Measurements from ENCODE around the gene CDKL2.
A peak's percentile ranks its signal among the peaks of the same experiment; 100 is the strongest.

Gene CDKL2

GRCh38 chr4:75644095-75644494 lies 13.8 kb upstream of the CDKL2 start:
- H3K27ac ChIP-seq, result no peak overlapping the region
- no peak for DNase-seq (ENCODE audit: low read depth, low spot score)

- DNase-seq (ENCODE audit: low read depth, low spot score), result no peak
Measured at GRCh38 chr4:75643651-75644050, 13.3 kb upstream of the CDKL2 start.

GRCh38 chr4:75639124-75639695 lies 8.9 kb upstream of the CDKL2 start:
- no peak for DNase-seq (ENCODE audit: low read depth, low spot score)
- H3K27ac ChIP-seq, result no peak overlapping the region

More at GRCh38 chr4:75643651-75644050, 13.3 kb upstream of the CDKL2 start:
- H3K27ac ChIP-seq, result no peak overlapping the region

GRCh38 chr4:75637827-75638226 lies 7.5 kb upstream of the CDKL2 start:
- DNase-seq (ENCODE audit: low read depth, low spot score), result no peak
- no peak overlapping the region for H3K27ac ChIP-seq

- no peak overlapping the region for H3K27ac ChIP-seq
- no peak for DNase-seq (ENCODE audit: low read depth, low spot score)
Measured at GRCh38 chr4:75637176-75637575, 6.8 kb upstream of the CDKL2 start.

GRCh38 chr4:75634951-75635350 lies 4.6 kb upstream of the CDKL2 start:
- no peak overlapping the region for H3K27ac ChIP-seq
- DNase-seq (ENCODE audit: low read depth, low spot score), result no peak

- DNase-seq (ENCODE audit: low read depth, low spot score), result no peak
- H3K27ac ChIP-seq, result no peak overlapping the region
Measured at GRCh38 chr4:75634281-75634680, 4.0 kb upstream of the CDKL2 start.

- no peak overlapping the region for H3K27ac ChIP-seq
- peak; percentile 44 for DNase-seq (ENCODE audit: low read depth, low spot score)
Measured at GRCh38 chr4:75633846-75634245, 3.5 kb upstream of the CDKL2 start.

- no peak for DNase-seq (ENCODE audit: low read depth, low spot score)
- no peak overlapping the region for H3K27ac ChIP-seq
Measured at GRCh38 chr4:75630937-75631329, 605 bp upstream of the CDKL2 start.

- no peak overlapping the region for H3K27ac ChIP-seq
- no peak for DNase-seq (ENCODE audit: low read depth, low spot score)
Measured at GRCh38 chr4:75629239-75629638, 1.1 kb downstream of the CDKL2 start.

GRCh38 chr4:75623026-75623425 lies 7.3 kb downstream of the CDKL2 start:
- no peak for DNase-seq (ENCODE audit: low read depth, low spot score)
- H3K27ac ChIP-seq, result no peak overlapping the region

- no peak for DNase-seq (ENCODE audit: low read depth, low spot score)
- no peak overlapping the region for H3K27ac ChIP-seq
Measured at GRCh38 chr4:75621715-75622114, 8.6 kb downstream of the CDKL2 start.

- DNase-seq (ENCODE audit: low read depth, low spot score), result no peak
- no peak overlapping the region for H3K27ac ChIP-seq
Measured at GRCh38 chr4:75612306-75612705, 18.0 kb downstream of the CDKL2 start.

GRCh38 chr4:75605928-75606327 lies 24.4 kb downstream of the CDKL2 start:
- no peak for DNase-seq (ENCODE audit: low read depth, low spot score)
- no peak overlapping the region for H3K27ac ChIP-seq

GRCh38 chr4:75599647-75600046 lies 30.7 kb downstream of the CDKL2 start:
- no peak overlapping the region for H3K27ac ChIP-seq
- no peak for DNase-seq (ENCODE audit: low read depth, low spot score)

GRCh38 chr4:75598390-75598789 lies 31.9 kb downstream of the CDKL2 start:
- H3K27ac ChIP-seq, result no peak overlapping the region
- no peak for DNase-seq (ENCODE audit: low read depth, low spot score)

GRCh38 chr4:75596061-75596460 lies 34.3 kb downstream of the CDKL2 start:
- H3K27ac ChIP-seq, result no peak overlapping the region
- DNase-seq (ENCODE audit: low read depth, low spot score), result no peak

- H3K27ac ChIP-seq, result no peak overlapping the region
- DNase-seq (ENCODE audit: low read depth, low spot score), result no peak
Measured at GRCh38 chr4:75593393-75593792, 36.9 kb downstream of the CDKL2 start.

GRCh38 chr4:75584067-75584466 lies 46.3 kb downstream of the CDKL2 start:
- DNase-seq (ENCODE audit: low read depth, low spot score), result no peak
- H3K27ac ChIP-seq, result no peak overlapping the region

GRCh38 chr4:75567725-75568124 lies 62.6 kb downstream of the CDKL2 start:
- no peak for DNase-seq (ENCODE audit: low read depth, low spot score)
- H3K27ac ChIP-seq, result no peak overlapping the region

- no peak for DNase-seq (ENCODE audit: low read depth, low spot score)
- H3K27ac ChIP-seq, result no peak overlapping the region
Measured at GRCh38 chr4:75566911-75567310, 63.4 kb downstream of the CDKL2 start.

GRCh38 chr4:75565481-75565880 lies 64.8 kb downstream of the CDKL2 start:
- H3K27ac ChIP-seq, result no peak overlapping the region

GRCh38 chr4:75564023-75564422 lies 66.3 kb downstream of the CDKL2 start:
- no peak overlapping the region for H3K27ac ChIP-seq
- no peak for DNase-seq (ENCODE audit: low read depth, low spot score)

More at GRCh38 chr4:75565481-75565880, 64.8 kb downstream of the CDKL2 start:
- no peak for DNase-seq (ENCODE audit: low read depth, low spot score)
